HEK293T (cell line): Measurements from ENCODE around the gene ZNF580.

ENCODE experiments used
- ARNT ChIP-seq: fragments of 450-650 bp; IDR thresholded peaks from 2 replicates; pipeline ENCODE4 v1.6.1; 2017; ENCODE audit warnings: mild to moderate bottlenecking
- CTBP1 ChIP-seq: fragments of 450-650 bp; IDR thresholded peaks from 2 replicates; pipeline ENCODE4 v1.6.1; 2016; ENCODE audit warnings: borderline replicate concordance
- FOXK2 ChIP-seq: fragments of 450-650 bp; IDR thresholded peaks from 2 replicates; pipeline ENCODE4 v1.6.1; 2016; ENCODE audit warnings: mild to moderate bottlenecking
- FOXM1 ChIP-seq: fragments of 450-650 bp; IDR thresholded peaks from 2 replicates; pipeline ENCODE4 v1.6.1; 2017; ENCODE audit warnings: mild to moderate bottlenecking, borderline replicate concordance
- NFRKB ChIP-seq: fragments of 450-650 bp; IDR thresholded peaks from 2 replicates; pipeline ENCODE4 v1.6.1; 2016; ENCODE audit warnings: mild to moderate bottlenecking, moderate library complexity
- SUZ12 ChIP-seq: fragments of 450-650 bp; IDR thresholded peaks from 2 replicates; pipeline ENCODE4 v1.6.1; 2016; ENCODE audit warnings: mild to moderate bottlenecking
- TARDBP ChIP-seq: fragments of 450-650 bp; IDR thresholded peaks from 2 replicates; pipeline ENCODE4 v1.6.1; 2016

DNA sequence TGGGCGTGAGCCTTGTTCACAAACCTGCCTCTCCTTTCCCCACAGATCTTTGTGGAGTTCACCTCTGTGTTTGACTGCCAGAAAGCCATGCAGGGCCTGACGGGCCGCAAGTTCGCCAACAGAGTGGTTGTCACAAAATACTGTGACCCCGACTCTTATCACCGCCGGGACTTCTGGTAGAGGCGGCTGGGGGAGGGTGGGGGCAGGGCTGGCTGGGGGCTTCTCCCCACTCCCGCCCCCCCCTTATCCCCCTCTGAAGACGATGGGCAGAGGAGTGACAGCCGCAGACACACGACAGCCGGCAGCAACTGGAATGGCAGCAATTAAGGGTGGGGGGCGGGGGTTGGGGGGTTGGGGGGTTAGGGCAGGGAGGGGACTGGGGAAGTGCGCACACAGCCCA lies 33.1 kb downstream of the ZNF580 start:
- TF ChIP-seq SUZ12 = no peak
- no peak for TF ChIP-seq CTBP1
- no peak for TF ChIP-seq FOXM1
- TF ChIP-seq FOXK2 = no peak
- TF ChIP-seq NFRKB = no peak
- no peak for TF ChIP-seq ARNT
- TF ChIP-seq TARDBP = no peak
